GM10248 (cell line): ENCODE data around the gene KCNJ2.

Experiments used
- CTCF ChIA-PET: fragments of 300-600 bp; sonication (Branson Sonifier 250); formaldehyde crosslinking; extraction: SDS; loops from one replicate; lab custom pipeline; 2021; ENCODE audit warnings: antibody characterized with exemption; lab: Yijun Ruan, JAX
- POLR2A ChIA-PET: fragments of 350-650 bp; sonication (Branson Sonifier 250); formaldehyde crosslinking; extraction: SDS; loops from one replicate; lab custom pipeline; 2020; ENCODE audit warnings: antibody characterized with exemption; lab: Yijun Ruan, JAX
- DNase-seq: peaks from one replicate; pipeline ENCODE4 v3.0.0; 2012; ENCODE audit errors: extremely low spot score
- CTCF ChIP-seq: IDR thresholded peaks from 2 replicates; pipeline ENCODE4 v1.5.1; 2012; ENCODE audit warnings: mild to moderate bottlenecking, low read depth; ENCODE audit errors: extremely low read depth, missing control alignments, control extremely low read depth

KCNJ2 gene

GRCh38 chr17:70124723-70125122, 44.6 kb upstream of the KCNJ2 start:
- CTCF ChIA-PET: no interaction called here
- no peak for DNase-seq
- no peak for TF ChIP-seq CTCF
- POLR2A ChIA-PET: no interaction called here

DNA sequence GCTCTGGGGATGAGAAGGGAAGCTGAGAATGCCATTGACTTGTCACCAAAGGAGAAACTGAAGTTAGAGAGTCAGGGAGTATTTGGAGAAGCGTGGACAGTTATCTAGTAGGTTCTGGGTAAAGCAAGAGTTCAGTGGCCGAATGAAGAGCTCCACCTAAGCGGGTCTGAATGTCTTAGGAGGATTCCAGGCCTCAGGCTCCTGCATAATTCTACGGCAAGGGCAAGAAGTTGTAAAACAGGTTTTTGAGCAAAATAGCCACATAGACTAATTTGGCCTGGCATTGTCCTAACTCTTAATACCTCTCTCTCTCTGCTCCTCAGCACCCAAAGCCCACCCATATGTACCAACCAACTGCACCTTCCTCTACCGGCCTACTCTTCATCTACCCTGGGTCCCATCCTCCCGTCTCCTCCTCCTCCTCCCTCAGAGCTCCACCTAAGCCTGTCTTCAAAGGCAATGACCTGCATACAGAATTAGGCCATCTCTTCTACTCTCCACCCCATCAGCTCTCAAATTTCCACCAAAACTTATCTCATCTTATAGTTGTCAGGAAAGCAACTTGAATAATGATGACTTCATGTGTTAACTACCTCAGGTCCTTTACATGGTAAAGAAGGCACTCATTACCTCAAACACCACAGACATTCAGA, 42.0 kb upstream of the KCNJ2 start:
- DNase-seq: no peak
- no peak for TF ChIP-seq CTCF
- ChIA-PET CTCF (interaction anchor here (1.1 to 1.6 kb wide), 4 partner anchors 9 to 18 kb away, joined by 4 to 5 read pairs (median 4); no protein-coding TSS in a partner anchor), POLR2A (no interaction called here)

- CTCF ChIA-PET: interaction anchor here (1.5 to 1.6 kb wide), 3 partner anchors 7 to 19 kb away, joined by 4 to 5 read pairs (median 4); no protein-coding TSS in a partner anchor
- no peak for TF ChIP-seq CTCF
Observed at GRCh38 chr17:70128727-70129238, 40.5 kb upstream of the KCNJ2 start.

GRCh38 chr17:70130289-70130688, 39.0 kb upstream of the KCNJ2 start:
- no peak for DNase-seq
- TF ChIP-seq CTCF: no peak
- POLR2A ChIA-PET: no interaction called here
- CTCF ChIA-PET: no interaction called here

More at GRCh38 chr17:70128727-70129238, 40.5 kb upstream of the KCNJ2 start:
- POLR2A ChIA-PET: no interaction called here
- no peak for DNase-seq

- POLR2A ChIA-PET: no interaction called here
- TF ChIP-seq CTCF: no peak
- CTCF ChIA-PET: interaction anchor here (0.9 to 1.5 kb wide), 3 partner anchors 15 to 564 kb away, joined by 3 to 4 read pairs (median 4); no protein-coding TSS in a partner anchor
- no peak for DNase-seq
Observed at GRCh38 chr17:70132505-70132904, 36.8 kb upstream of the KCNJ2 start.

DNA sequence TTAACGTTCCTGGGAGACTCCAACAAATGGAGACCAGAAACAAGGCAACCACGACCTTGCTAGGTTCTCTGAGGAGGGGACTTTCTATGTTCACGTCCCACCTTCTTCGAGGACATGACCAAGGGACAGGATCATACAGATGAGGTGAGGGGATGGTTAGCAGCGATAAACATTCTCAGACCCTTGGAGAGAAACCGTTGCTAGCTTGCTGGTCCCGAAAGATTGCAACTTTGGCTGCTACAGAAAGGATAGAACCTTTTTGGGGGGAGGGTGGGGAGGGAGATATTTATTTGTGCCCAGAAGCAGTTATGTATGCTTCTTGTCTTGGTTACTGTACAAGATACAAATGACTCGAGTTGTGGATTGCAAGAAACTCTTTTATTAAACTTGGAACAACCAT, 35.3 kb upstream of the KCNJ2 start:
- DNase-seq: no peak
- TF ChIP-seq CTCF: no peak
- POLR2A ChIA-PET: no interaction called here
- CTCF ChIA-PET: no interaction called here
